ENCODE data around the gene SYPL1.

The SYPL1 gene

DNA sequence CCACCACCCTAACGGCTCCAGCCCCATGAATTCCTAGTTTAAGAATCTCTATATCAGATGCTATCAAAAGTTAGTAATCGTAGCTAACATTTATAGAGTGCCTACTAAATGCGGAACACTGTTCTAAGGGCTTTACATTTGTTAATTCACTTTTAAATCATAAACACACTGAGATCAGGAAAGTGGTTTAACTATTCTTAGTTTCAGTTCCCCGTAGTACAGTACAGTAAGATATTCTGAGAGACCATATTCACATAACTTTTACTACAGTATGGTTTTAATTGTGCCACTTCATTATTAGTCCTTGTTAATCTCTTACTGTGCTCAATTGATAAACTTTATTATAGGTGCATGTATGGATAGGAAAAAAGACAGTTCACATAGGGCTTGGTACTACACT lies 22.5 kb downstream of the SYPL1 start:
- no peak for DNase-seq

DNA sequence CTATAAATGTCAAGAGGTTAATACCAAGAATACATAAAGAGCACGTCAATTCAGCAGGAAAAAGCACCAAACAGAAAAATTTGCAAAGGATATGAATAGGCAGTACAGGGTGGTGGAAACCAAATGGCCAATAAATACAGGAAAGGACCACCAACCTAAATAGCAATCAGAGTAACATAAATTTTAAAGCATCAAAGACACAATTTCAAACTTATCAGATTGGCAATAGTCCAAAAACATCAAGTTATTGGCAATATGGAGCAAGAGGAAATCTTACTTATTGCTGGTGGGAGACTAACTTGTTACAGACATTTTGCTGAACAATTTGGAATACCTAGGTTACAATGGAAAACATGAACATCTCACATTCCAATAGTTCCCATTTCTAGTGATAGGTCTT lies 24.1 kb downstream of the SYPL1 start:
- no peak for DNase-seq

DNA sequence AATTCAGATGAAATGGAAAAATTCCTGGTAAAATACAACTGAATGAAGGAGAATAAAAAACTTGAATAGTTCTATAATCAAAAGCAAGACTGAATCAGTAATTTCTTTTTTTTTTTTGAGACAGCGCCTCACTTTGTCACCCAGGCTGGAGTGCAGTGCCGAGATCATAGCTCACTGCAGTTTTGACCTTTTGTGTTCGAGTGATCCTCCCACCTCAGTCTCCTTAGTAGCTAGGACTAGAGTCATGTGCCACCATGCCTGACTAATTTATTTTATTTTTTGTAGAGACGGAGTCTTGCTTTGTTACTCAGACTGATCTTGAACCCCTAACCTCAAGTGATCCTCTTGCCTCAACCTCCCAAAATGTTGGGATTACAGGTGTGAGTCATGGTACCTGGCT lies 26.1 kb downstream of the SYPL1 start:
- no peak for DNase-seq

DNA sequence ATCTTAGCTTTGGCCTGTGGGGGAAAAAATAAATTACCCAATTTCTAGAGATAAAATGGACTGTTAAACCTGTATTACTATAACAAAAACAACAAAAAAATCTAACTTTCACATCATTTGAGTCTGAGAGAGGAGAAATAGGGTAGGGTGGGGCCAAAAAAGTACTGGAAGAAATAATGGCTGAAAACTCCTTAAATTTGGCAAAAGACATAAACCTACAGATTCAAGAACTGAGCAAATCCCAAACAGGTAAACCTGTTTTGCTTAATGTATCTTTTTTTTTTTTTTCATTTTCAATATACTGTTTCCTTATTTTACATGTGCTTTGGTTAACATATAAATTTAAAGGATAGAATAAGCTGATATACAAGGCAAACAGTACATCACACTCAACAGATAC lies 27.1 kb downstream of the SYPL1 start:
- DNase-seq = no peak

DNA sequence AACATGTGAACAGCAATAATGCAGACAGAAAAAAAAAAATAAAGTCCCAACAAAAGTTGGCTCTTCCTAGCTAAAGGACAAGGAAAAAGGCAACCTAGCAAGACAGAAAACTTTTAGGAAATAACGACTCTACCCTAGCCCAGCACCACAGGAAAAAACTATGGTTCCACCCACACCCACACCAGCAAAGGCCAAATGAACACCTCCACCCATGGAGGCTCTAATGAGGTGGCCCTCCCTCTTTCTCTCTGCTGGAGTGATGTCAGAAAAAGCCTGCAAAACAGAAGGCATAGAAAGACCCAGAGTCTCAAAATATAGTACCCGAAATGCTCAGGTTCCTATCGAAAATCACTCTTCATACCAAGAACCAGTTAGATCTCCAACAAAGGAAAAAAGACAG lies 28.4 kb downstream of the SYPL1 start:
- no peak for DNase-seq

DNA sequence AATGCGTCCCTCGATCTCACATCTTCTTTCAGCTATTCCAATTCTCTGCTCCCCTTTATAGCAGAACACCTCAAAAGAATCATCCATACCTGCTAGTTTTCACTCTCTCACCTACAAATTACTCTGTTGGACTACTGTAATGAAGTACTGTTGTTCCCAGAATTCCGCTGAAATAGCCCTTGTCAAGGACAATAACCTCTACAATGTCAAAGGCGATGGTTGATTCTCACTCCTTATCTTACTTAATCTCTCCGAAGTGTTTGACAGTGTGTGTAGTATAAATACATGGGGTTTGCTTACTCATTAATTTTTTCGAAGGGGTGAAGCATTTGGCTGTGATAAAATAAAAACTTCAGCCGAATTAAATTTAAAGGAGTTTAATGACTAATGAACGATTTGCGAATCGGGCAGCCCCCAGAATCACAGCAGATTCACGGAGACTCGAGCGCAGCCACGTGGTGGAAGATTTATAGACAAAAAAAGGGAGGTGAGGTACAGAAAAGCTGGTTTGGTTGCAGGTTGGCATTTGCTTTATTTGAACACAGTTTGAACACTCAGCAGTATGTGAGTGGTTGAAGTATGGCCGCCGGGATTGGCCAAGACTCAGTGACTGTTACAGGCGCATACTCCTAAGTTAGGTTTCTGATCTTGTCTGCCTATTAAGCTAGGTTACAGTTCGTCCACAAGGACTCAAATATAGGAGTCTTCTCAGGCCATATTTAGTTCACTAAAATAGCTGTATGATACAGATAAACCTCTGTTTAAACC lies 29.8 kb downstream of the SYPL1 start:
- no peak for DNase-seq

DNA sequence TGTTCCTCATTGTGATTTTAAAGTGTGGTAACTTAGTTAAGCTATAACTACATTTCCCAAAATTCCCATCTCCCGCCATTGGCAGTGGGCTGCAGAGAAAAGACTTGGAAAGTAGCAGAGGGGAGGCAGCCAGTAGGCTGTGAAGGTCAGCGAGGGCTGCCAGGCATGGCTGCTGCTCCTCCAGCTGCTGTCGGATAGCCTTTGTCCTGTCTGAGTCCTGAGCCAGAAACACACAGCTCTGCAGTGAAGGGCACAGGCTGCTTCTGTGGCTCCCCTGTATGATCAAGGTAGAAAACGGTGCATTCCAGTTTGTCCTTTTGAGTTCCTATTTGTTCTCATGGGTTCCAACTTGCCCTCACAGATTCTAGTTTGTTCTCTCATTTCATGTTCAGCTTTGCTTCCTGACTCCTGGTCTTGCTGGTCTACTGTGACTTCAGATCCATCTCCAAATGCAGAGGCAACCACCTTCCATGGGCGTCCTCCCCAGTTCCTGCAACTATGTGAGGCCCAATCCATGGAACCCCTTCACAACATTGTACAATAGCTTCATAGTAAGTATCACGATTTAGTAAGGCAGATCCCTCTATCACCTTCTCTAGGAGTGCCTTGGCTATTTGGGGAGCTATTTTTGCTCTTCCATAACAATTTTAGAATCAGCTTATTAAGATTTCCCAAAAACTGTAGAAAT lies 31.7 kb downstream of the SYPL1 start:
- no peak for DNase-seq

DNA sequence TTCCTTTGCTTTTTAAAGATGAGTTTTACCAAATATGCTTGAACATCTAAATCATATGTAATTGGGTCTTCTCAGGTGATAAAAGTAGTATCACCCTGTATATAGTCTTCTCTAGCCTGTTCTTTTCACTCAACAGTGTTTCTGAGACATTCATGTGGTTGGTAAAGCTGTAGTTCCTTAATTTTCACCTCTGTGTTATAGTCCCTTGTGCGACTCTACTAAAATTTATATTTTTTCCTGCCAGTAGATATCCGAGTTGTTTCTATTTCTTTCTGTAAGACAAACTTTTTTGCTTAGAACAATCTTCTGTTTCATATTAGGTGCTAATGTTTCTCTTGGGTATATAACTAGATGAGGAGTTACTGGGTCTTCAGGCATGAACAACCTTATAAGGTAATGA lies 35.6 kb downstream of the SYPL1 start:
- DNase-seq = no peak

DNA sequence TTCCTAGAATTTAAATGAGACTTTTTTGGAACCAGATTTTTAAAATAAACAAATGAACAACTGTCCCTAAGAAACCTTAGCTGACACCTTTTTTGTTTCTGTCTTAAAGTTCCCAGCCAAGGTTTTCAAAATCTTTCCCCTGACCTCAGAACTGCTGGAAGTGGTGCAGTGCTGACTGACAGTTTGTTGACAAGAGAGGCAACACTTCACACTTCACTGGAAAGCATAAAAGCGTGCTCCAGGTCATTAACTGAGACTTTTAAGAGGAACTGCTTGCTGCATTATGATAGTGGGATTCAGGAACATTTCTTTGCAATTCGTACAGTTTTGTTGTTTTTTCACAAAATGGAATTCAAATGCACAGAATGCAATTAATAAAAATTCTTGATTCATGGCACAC lies 36.2 kb downstream of the SYPL1 start:
- no peak for DNase-seq

DNA sequence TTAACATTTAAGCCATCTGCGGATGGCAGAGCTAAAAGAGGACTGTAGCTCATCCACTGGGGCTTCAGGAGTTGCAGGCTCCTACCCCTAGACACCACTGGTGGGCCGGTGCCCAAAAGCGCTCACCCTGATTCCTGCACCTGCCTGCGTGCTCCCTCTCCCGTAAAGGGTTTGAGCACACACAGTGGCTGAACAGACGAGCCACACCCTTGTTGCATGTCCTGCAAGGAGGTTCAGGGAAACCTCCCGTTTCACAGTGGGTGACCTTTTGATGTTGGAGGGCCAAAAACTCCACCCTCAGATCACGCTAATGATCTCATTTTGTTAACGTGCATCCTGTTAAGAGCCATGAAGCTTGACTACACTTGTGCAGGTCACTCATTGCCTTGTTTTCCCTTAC lies 37.9 kb downstream of the SYPL1 start:
- DNase-seq = no peak

DNA sequence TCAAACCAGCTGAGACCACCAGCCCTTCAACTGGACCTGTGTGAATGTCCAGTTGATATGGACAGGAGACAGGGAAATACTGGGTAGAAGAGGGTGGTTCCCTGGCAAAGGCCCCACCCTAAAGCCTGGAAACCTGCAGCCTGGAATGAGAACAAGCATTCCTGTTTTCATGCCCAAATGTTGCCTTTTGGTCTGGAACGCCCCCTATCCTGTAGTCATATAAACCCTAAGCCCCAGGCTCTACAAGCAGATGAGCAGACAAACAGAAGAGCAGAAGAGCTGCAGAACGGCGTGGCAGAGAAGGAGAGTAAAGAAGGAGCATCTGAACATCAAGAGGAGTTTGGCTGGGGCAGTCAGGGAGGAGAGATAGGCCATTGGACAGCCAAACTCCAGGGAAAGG lies 38.4 kb downstream of the SYPL1 start:
- no peak for DNase-seq

DNA sequence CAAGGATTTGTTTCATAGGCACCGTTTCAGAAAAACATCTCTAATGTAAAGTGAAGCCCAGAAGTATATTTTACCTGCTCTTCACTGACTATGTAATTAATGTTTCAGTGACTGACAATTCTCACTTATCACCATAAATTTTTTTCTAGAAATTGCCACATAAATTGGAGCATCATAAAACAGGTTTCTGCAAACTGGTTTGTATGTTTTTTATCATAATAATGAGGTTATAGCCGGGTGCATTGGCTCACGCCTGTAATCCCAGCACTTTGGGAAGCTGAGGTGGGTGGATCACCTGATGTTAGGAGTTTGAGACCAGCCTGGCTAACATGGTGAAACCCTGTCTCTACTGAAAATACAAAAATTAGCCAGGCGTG lies 39.4 kb downstream of the SYPL1 start:
- no peak for DNase-seq

DNA sequence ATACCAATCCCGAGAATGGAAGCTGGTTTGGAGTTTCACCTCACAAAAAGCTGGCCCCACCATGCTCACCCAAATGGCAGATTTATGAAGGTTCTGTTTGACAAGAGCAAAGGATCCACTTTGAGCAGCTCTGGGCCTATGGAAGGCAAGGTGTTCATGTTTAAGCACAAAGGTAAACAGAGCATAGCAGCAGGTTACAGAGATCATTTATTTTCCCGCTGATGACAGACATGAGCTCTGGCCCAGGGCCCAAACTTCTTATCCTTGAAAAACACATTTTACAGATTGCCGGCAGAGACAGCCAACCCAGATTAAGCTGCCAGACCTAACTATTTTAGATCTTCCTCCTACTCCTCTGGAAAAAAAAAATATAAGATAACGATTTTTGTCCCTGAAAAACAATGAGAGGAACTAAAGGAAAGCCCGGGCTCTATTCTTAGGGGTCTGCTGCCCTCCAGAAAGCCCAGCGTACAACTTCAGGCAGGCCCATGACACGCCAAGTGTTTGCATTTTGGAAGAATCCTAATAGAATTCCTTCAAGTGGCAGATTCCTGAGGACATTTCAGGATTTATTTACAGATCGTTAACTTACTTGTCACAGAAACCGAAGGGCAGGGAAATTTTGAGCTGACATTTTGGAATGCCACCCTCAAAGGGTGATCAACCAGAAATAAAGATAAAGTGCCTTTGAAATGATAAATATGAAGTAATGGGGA lies 40.0 kb downstream of the SYPL1 start:
- DNase-seq = no peak

DNA sequence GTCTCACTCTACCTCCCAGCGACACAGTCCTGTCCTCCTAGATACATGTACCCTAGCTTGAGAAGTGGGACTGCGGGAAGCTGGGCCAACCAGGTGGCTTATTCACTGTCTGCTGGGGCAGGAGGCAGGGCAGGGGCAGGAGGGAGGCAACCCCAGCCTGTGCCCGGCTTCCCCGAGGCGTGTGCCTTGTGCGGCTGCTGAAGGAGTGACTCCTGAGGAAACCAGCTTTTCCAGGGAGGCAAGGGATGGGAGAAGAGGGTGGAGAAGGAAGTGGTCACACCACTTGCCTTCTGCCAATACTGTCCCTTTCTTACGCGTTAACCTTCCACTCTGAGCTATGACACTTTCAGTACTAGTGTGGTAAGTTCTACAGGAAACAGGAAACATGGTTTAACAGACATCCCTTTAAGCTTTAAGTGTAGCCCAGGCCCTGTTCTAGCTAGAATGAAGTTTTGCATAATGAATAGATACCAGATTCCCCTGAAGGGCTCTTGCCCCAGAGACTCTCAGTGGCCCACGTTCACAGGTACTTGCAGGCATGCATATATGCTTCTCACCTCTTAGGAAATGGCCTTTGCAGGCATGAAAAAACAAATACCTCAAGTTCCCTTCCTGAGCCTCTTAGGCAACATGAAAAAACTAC lies 40.6 kb downstream of the SYPL1 start:
- DNase-seq = no peak

DNA sequence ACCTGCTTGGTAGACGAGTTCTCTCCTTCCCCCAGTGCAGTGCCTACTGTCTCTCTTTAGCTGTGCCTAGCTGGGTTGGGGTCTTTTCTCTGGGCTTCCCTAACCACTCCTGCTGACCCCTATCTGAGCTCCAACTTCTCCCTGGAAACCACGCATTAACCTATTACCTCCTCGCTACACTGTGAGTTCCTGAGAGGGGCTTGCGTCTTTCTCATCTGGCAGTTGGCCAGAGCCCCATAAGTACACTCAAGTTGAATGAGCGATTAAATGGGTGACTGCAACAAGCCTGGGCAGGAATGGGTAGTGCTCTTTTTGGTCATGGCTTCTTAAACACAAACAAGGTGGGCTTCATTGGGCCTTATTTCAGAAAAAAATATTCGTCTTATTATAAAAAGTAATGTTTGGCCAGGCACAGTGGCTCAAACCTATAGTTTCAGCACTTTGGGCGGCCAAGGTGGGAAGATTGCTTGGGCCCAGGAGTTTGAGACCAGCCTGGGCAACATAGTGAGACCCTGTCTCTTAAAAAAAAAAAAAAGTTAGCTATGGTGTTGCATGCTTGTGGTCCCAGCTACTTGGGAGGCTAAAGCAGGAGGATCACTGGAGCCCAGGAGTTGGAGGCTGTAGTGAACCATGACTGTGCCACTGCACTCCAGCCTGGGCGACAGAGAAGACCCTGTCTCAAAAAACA lies 41.4 kb downstream of the SYPL1 start:
- no peak for DNase-seq

DNA sequence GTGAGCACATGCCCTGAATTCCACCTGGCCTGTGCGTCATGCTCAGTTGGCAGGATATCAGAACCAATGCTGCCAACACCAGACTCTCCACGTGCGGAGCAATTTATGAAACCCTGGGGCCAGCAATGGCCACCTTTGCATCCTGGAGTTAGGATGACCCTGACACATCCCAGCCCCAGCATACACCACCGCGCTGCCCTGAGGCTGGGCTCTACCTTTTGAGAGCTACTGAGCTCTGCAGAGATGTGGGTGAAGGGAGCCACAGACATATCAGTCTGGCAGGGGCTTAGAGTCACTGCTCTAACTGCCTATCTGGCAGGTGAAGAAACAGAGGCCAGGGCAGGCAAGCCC lies 41.9 kb downstream of the SYPL1 start:
- DNase-seq = no peak

DNA sequence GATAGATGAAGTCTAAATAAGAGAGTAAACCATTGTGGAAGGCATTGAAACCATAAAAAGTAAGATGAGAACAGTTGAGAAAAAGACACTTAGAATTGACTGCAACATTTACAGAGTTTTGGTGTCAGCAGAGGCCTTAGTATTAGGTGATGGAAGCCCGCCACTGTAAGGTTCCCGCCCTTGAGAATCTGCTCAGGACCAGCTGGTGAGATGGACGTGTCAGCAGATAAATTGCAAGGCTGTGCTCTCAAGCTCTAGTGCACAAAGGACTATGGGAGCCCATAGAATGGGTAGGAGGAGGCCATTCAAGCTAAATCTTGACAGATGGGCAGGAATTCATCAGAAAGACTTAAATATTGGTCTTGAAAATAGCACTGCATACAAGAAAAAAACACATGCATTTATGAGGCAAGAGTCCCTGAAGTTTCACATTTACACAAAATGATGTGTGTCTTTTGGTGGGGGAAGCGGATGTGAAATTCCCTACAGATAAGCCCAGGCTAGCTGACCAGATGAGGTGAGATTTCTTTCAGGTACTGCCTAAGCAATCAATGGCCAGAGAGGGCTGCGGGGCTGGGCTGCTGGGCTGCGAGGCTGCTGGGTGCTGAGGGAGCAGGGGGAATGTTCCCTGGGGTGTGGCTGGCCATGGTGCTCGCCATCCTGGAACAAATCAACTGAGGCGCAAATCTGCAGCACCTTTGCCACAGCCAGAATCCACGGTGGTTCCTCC lies 42.5 kb downstream of the SYPL1 start:
- DNase-seq = no peak

DNA sequence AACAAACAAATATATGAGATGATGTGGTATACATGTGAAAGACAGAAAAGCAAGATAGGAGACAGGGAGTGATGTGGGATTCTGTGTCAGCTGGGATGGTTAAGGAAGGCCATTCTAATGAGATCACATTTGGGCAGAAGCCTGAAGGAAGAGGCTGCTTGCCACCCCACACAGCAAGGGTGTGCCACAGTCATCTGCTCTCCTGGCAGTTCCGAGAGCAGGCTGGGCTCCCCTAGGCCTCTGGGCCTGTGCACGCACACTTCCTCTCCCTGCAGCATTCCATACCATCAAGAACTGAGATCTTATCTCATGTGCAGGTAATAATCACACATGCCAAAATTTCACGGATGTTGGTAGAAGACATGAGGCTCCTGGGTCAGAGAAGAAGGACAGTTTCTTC lies 43.1 kb downstream of the SYPL1 start:
- DNase-seq = no peak

DNA sequence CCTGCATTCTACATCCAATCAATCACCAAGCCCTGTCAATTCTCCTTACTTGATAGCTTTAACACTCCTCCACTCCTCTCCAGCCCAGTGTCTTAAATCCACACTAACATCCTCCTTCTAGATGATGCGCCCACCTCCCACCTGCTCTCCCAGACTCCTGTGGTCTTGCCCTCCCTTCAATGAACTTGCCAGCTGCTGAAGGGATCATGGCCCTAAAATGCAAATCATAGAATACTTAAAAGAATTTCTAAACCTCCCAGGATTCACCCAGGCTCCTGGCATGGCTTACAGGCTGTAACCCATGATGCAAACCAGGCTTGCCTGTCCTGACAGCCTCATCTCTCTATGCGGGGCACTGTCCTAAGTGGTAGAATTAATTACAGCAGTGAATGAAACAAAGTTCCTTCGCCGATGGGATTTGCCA lies 43.6 kb downstream of the SYPL1 start:
- DNase-seq = no peak

DNA sequence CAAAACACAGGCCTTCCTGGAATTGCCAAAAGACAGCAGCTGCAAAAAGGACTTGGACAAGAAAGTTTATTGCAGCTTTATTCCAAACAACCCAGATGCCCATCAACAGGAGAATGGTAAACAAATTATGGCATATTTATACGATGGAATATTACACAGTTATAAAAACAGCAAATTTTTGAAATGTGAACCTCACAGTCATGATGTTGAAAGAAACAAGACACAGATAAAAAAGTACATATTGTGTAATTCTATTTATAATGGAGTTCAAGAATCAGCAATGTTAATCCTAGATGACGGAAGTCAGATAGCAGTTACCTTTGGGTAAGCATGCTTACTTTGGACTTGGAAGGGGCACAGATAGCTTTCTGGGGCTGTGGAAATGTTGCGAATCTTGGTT lies 44.4 kb downstream of the SYPL1 start:
- DNase-seq = no peak

DNA sequence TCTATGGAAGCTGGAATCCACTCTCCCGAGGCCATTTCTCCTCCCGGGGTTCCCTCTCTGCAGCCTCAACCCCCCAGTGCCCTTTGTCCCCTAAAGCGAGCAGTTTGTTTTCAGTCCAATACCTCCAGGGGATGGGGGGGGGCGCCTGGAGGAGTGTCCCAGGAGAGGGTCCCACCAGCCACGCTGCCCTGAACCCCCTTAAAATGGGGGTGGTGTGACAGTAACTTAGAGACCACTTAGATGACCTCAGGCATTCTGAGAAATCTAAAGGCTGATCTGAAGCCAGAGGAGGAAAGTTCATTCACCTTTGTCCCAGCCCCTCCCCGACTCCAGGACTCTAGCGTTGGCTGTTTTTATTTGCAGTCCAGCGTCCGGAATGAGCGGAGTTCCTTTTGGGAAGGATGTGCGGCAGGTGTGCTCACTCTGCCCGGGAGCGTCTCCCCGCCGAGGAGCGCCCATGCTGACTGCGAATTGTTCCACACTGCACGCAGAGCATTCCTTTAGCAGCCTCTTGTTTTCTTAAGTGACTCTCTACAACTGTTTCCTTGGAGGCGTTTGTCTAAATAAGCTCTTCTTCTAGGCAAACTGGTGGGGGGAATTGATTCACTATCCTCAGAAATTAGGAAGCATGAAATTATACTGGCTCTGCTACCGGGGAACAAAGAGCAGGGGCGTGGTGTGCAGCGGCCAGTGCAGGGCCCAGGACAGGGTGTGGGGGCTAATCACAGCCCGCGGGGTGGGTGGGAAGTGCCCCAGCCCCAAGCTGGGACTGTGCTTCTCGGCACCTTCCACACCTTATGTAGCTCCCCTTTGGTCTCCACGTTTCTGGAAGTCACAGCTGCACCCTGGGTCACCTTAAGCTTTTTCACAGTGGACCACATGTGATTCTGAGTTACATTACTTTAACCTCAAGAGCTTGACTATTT lies 46.3 kb downstream of the SYPL1 start:
- DNase-seq = peak; percentile 31

All from amniotic stem cell (primary cell).